ENCODE measurements around the gene ACSS2.

Gene ACSS2

GRCh38 chr20:34850969-34851368 is 25.4 kb upstream of the ACSS2 start:
- no peak for ATAC-seq
- TF ChIP-seq TSHZ2 (CRISPR knock-in tag; IDR thresholded peaks at IDR 0.05) (no peak), OSR1 (CRISPR knock-in tag; IDR thresholded peaks at IDR 0.05) (no peak), CSRNP3 (CRISPR knock-in tag; IDR thresholded peaks at IDR 0.05) (no peak), RARB (CRISPR knock-in tag; IDR thresholded peaks at IDR 0.05) (no peak), ZNF70 (CRISPR knock-in tag; IDR thresholded peaks at IDR 0.05) (no peak), ISL1 (CRISPR knock-in tag; IDR thresholded peaks at IDR 0.05) (no peak), CSDC2 (CRISPR knock-in tag; IDR thresholded peaks at IDR 0.05) (no peak), ZNF8 (CRISPR knock-in tag; IDR thresholded peaks at IDR 0.05) (no peak), POU6F1 (CRISPR knock-in tag; IDR thresholded peaks at IDR 0.05; ENCODE audit: borderline replicate concordance, low read depth) (no peak), GLIS3 (CRISPR knock-in tag; IDR thresholded peaks at IDR 0.05) (no peak), ZFP30 (CRISPR knock-in tag; IDR thresholded peaks at IDR 0.05) (no peak), TOX (CRISPR knock-in tag; IDR thresholded peaks at IDR 0.05; ENCODE audit: borderline replicate concordance) (no peak), ESRRG (CRISPR knock-in tag; IDR thresholded peaks at IDR 0.05) (no peak), ARNTL (CRISPR knock-in tag; IDR thresholded peaks at IDR 0.05; ENCODE audit: borderline replicate concordance, low read depth) (no peak), BACH2 (CRISPR knock-in tag; IDR thresholded peaks at IDR 0.05; ENCODE audit: borderline replicate concordance) (no peak), SNAI2 (CRISPR knock-in tag; IDR thresholded peaks at IDR 0.05) (no peak)

- no peak for TF ChIP-seq TSHZ2 (CRISPR knock-in tag; IDR thresholded peaks at IDR 0.05)
- TF ChIP-seq RARB (CRISPR knock-in tag; IDR thresholded peaks at IDR 0.05): no peak
- TF ChIP-seq SNAI2 (CRISPR knock-in tag; IDR thresholded peaks at IDR 0.05): no peak
- TF ChIP-seq ZNF70 (CRISPR knock-in tag; IDR thresholded peaks at IDR 0.05): no peak
- TF ChIP-seq ZNF8 (CRISPR knock-in tag; IDR thresholded peaks at IDR 0.05): no peak
- ATAC-seq: no peak
Measured at GRCh38 chr20:34852298-34852697, 24.1 kb upstream of the ACSS2 start.

GRCh38 chr20:34859367-34859766 is 17.0 kb upstream of the ACSS2 start:
- no peak for ATAC-seq
- TF ChIP-seq TSHZ2 (CRISPR knock-in tag; IDR thresholded peaks at IDR 0.05): no peak
- TF ChIP-seq ZNF8 (CRISPR knock-in tag; IDR thresholded peaks at IDR 0.05): no peak
- TF ChIP-seq ZNF565 (CRISPR knock-in tag; conservative IDR thresholded peaks at IDR 0.05; ENCODE audit: low read depth): no peak
- no peak for TF ChIP-seq BACH2 (CRISPR knock-in tag; IDR thresholded peaks at IDR 0.05; ENCODE audit: borderline replicate concordance)
- TF ChIP-seq ZC3H10 (CRISPR knock-in tag; IDR thresholded peaks at IDR 0.05): no peak
- TF ChIP-seq PPARA (CRISPR knock-in tag; IDR thresholded peaks at IDR 0.05; ENCODE audit: borderline replicate concordance): no peak
- no peak for TF ChIP-seq ZNF70 (CRISPR knock-in tag; IDR thresholded peaks at IDR 0.05)

All from SK-N-SH treated with all-trans-retinoic acid at 6 μM for 48 hours (cell line).